HepG2 (cell line): ENCODE measurements around the gene VCPKMT. TPM values are rescaled to one million over a fixed set of nuclear protein-coding genes. Genes with fewer than 3 reads are reported as not detected.

ENCODE experiments used
- CEBPZ ChIP-seq: IDR thresholded peaks from 2 replicates; pipeline ENCODE4 v1.6.1; 2012; ENCODE audit warnings: low read length, improper control_type of control experiment
- SAP130 ChIP-seq: IDR thresholded peaks from 2 replicates; pipeline ENCODE4 v1.6.1; 2016; ENCODE audit warnings: low read depth
- ZBTB40 ChIP-seq, 2 experiments: fragments of 450-650 bp in 1 of 2; sonication (generic) in 1 of 2; formaldehyde crosslinking in 1 of 2; IDR thresholded peaks; 2 replicates each; pipeline versions ENCODE4 v1.6.1 to v1.8.0; 2016 to 2022; ENCODE audit warnings: antibody characterized with exemption in 1 of 2, mild to moderate bottlenecking in 1 of 2, missing genetic modification reagents in 1 of 2
- ZMYM3 ChIP-seq: sonication (generic); formaldehyde crosslinking; IDR thresholded peaks from 2 replicates; pipeline ENCODE4 v1.5.1; 2020; ENCODE audit warnings: mild to moderate bottlenecking, missing genetic modification reagents
- ZNF160 ChIP-seq: sonication (generic); formaldehyde crosslinking; IDR thresholded peaks from 2 replicates; pipeline ENCODE4 v1.8.0; 2022; ENCODE audit warnings: mild to moderate bottlenecking, inconsistent platforms, missing genetic modification reagents
- ZNF292 ChIP-seq: sonication (generic); formaldehyde crosslinking; IDR thresholded peaks from 2 replicates; pipeline ENCODE4 v1.8.1; 2022; ENCODE audit warnings: mild to moderate bottlenecking, low read depth, missing genetic modification reagents, borderline replicate concordance
- polyA plus RNA-seq, 8 experiments: library from polyadenylated mRNA; depleted of rRNA in 3 of 8; stranded (reverse) in 7 of 8; unstranded in 1 of 8; fragments of >200 nt; fragmentation: Illumina TruSeq in 4 of 8; extraction: Trizol in 4 of 8; gene quantifications; 2 replicates each; pipeline versions ENCODE4 v1.2.1 to v1.2.3, GENCODE V29; 2011 to 2016; ENCODE audit warnings: low read depth in 4 of 8, missing spikeins in 1 of 8, mixed read lengths in 1 of 8; ENCODE audit not compliant: insufficient read depth in 1 of 8
- total RNA-seq, 5 experiments: library from RNA; depleted of rRNA; stranded (reverse); fragments of >200 nt; fragmentation: Illumina TruSeq; extraction: Trizol; gene quantifications; 2 replicates each; pipeline ENCODE4 v1.2.3, GENCODE V29; 2016; ENCODE audit warnings: low read depth in 1 of 5

VCPKMT gene
- total and polyA plus RNA-seq, 2 of the 13 experiments (the other 11 are each of a cell fraction or from before 2014, with no cell fraction given), result 3.9 to 5.4 TPM

DNA sequence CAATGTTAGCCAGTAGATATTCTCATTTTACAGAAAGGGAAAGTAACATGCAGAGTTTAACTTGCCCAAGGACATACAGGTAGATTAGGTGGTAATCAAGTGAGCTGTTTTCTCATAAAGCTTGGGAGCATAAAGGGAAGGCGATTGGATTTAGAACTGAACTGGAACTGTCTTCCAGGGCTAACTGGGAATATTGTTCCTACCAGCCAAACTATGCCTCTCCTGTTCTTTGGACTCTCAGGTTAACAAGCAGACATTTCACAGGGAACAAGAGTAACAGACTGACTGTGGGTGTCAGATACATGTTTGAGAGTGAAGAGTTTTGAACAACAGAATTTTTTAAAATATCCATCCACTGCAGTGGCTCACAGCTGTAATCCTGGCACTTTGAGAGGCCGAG, 15.6 kb downstream of the VCPKMT start (continued):
- no peak for TF ChIP-seq ZBTB40 (IDR thresholded peaks at IDR 0.05)
- TF ChIP-seq ZBTB40 (CRISPR knock-in tag; IDR thresholded peaks at IDR 0.05), result no peak
- 0 out of 2 replicates have a peak, but pooled peaks have one; percentile 8 for TF ChIP-seq SAP130 (CRISPR knock-in tag)
- peak; percentile 36; the same call in 1 of the 2 replicates for TF ChIP-seq ZNF292 (CRISPR knock-in tag)
- peak; percentile 10; the same call in 1 of the 2 replicates for TF ChIP-seq ZMYM3
- no peak for TF ChIP-seq CEBPZ
- no peak for TF ChIP-seq ZNF160
